GM12891 (cell line): Measurements from ENCODE around the gene SATL1.
"Not testable (repeated sequence)": the region's sequence is repeated elsewhere in the genome, so short reads cannot be mapped to it uniquely, and the experiment has no call there.

ENCODE experiments used
- DNase-seq: peaks from one replicate; pipeline ENCODE4 v3.0.0; 2011; ENCODE audit warnings: low spot score; ENCODE audit not compliant: insufficient read length
- FAIRE-seq: peaks from 2 replicates; lab custom pipeline; 2011; peaks lifted over from hg19 to GRCh38; lab: Jason Lieb, UNC
- PAX5 ChIP-seq: IDR thresholded peaks from 2 replicates; pipeline ENCODE4 v1.6.1; 2011; ENCODE audit warnings: low read length, moderate library complexity, mild to moderate bottlenecking; ENCODE audit not compliant: insufficient read depth, severe bottlenecking
- POLR2A ChIP-seq: IDR thresholded peaks from 2 replicates; pipeline ENCODE4 v1.6.1; 2011; ENCODE audit warnings: low read depth, low read length, control low read depth
- POLR2AphosphoS5 ChIP-seq: IDR thresholded peaks from 2 replicates; pipeline ENCODE4 v1.6.1; 2011; ENCODE audit warnings: low read depth, low read length, control low read depth
- POU2F2 ChIP-seq: IDR thresholded peaks from 2 replicates; pipeline ENCODE4 v1.6.1; 2011; ENCODE audit warnings: low read depth, mild to moderate bottlenecking, control low read depth, low read length, moderate library complexity
- SPI1 ChIP-seq: IDR thresholded peaks from 2 replicates; pipeline ENCODE4 v1.6.1; 2011; ENCODE audit warnings: low read depth, low read length, control low read depth
- TAF1 ChIP-seq: IDR thresholded peaks from 2 replicates; pipeline ENCODE4 v1.6.1; 2011; ENCODE audit warnings: low read depth, low read length, control low read depth

SATL1 gene

DNA sequence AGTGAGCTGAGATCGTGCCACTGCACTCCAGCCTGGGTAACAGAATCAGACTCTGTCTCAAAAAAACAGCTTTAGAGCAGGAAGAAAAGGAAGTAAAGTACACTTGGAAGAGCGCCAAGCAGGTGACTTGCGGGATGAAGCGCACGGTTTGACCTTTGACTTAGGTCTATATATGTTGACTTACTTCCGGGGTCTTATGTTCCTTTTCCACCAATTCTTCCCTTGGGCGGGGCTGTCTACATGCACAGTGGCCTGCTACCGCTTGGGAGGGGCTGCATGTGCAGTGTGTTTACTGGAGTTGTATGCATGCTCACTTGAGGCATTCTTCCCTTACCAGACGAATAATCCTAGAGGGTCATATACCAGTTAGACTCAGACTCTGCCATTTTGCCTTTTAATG is 131.3 kb downstream of the SATL1 start:
- TF ChIP-seq PAX5 (no peak), TAF1 (no peak)
- DNase-seq (no peak), FAIRE-seq (no peak)

DNA sequence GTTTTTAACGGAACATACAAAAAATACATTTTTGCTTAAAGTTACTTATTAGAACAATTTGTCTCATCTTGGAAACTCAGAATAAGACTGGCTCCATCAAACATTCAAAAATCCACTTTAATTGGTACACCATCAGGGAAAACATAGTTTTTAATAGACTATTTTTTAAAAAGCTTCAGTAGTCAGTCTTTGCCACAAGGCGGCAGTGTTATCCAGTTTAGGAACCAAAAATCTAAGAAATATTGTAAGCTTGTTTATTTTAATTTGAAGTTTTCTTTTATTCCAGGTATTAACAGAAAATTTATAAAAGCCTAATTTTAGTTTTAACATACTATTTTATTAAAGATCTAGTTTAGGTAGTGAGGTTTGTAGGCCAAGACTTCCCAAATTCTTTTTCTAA is 132.2 kb downstream of the SATL1 start:
- no peak for TF ChIP-seq SPI1
- no peak for TF ChIP-seq POLR2A
- no peak for TF ChIP-seq TAF1
- TF ChIP-seq POLR2AphosphoS5, result no peak
- TF ChIP-seq PAX5, result no peak
- DNase-seq (no peak), FAIRE-seq (no peak)

DNA sequence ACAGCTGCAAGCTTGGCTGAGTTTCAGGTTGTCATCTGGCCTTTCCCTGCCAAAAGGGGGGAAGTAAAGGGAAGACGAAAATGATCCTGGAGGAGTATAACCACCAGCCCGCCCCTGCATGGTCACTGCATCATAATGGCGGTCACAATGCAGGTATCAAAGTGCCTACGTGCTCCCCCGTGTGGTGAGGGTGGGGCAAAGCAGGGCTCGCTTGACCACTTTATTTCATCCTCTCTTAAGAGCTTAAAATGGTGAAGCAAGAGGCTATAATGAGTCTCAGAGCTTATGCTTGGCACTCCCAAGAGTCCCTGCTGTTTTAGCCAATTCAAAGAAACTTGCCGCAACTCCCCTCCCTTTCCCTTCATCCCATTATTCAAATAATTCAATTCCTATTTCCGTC is 134.3 kb downstream of the SATL1 start:
- DNase-seq, result peak; percentile 2
- no peak for TF ChIP-seq POU2F2
- no peak for TF ChIP-seq POLR2A
- no peak for TF ChIP-seq PAX5
- no peak for TF ChIP-seq TAF1
- TF ChIP-seq POLR2AphosphoS5, result no peak
- TF ChIP-seq SPI1, result no peak
- FAIRE-seq, result peak; percentile 73

DNA sequence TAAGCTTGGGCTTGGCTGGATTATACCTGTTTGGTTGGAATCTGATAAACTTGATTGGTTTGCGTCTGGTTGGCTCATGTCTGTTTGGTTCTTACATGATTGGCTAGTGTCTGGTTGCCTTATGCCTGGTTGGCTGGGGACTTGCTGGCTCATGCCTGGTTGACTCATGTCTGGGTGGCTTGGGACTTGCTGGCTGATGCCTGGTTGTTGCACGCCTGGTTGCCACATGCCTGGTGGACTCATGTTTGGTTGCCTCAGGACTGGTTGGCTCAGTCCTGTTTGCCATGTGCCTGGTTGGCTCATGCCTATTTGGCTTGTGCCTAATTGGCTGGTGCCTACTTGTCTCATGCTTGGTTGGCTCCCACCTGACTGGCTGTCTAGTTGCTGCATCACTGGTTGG is 135.4 kb downstream of the SATL1 start:
- FAIRE-seq (no peak), DNase-seq (no peak)
- TF ChIP-seq PAX5, result no peak
- no peak for TF ChIP-seq POLR2AphosphoS5
- no peak for TF ChIP-seq SPI1
- no peak for TF ChIP-seq POLR2A
- TF ChIP-seq POU2F2, result no peak
- no peak for TF ChIP-seq TAF1

DNA sequence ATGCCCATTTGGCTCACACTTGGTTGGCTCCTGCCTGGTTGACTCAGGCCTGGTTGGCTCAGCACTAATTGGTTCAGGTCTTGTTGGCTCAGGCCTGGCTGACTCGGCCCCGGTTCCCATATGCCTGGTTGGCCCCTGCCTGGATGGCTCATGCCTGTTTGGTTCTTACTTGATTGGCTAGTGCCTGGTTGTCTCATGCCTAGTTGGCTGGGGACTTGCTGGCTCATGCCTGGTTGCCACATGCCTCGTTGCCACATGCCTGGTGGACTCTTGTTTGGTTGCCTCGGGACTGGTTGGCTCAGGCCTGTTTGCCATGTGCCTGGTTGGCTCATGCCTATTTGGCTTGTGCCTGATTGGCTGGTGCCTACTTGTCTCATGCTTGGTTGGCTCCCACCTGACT is 136.2 kb downstream of the SATL1 start:
- no peak for TF ChIP-seq POU2F2
- TF ChIP-seq POLR2A, result no peak
- no peak for TF ChIP-seq TAF1
- no peak for FAIRE-seq
- DNase-seq, result no peak

DNA sequence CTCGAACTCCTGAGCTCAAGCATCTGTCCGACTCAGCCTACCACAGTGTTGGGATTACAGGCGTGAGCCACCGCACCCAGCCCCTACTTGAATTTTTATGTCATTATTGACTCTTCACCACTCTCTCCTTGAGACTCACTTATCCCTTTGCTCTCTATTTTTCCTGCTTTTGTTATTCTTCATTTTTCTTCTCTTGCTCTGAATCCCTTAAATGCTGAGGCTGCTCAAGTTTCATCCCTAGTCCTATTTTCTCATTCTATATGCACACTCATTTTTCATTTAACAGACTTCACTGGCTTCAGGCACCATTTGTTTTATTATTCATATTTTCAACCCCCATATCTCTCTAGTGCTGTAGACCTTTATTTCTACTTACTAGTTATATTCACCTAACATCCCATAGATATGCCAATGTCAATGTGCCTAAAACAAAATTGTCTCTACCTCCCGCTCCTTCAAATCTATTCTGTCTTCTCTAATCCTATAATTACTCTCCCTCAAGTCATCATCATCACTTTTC is 154.2 kb downstream of the SATL1 start:
- TF ChIP-seq PAX5, result no peak
- TF ChIP-seq POLR2A, result no peak
- no peak for TF ChIP-seq SPI1
- TF ChIP-seq TAF1, result no peak
- TF ChIP-seq POLR2AphosphoS5, result no peak
- no peak for TF ChIP-seq POU2F2
- no peak for FAIRE-seq
- no peak for DNase-seq

DNA sequence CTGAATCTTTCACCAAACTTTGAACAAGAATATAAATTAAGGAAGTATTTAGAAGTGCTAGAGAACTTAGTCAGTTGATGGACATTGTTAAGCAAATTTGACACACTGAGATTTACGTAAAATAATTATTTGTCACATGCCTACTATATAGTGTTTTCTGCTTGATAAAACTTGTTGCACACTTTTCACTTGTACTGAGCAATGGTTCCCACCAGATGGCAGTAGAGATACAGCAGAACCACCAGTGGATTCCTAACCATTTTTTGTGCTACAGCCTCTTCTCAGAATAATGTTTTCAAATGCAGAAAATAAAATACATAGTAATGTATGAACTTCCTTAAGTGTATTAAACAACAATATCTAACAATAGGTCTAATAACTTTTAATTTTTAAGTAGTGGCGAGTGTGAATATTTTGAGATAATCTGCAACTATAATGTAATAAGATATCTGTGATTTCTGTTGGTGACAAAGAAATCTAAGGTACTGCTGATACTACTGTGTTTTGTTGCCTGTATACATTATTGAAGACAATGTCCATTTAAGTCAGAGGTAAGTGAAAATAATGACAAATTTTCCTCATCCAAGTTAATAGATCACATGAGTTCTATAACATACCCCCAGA is 158.7 kb downstream of the SATL1 start:
- DNase-seq (peak; percentile 7), FAIRE-seq (peak; percentile 86)
- TF ChIP-seq POLR2A (no peak), POLR2AphosphoS5 (no peak), TAF1 (no peak), POU2F2 (no peak), PAX5 (no peak), SPI1 (no peak)

DNA sequence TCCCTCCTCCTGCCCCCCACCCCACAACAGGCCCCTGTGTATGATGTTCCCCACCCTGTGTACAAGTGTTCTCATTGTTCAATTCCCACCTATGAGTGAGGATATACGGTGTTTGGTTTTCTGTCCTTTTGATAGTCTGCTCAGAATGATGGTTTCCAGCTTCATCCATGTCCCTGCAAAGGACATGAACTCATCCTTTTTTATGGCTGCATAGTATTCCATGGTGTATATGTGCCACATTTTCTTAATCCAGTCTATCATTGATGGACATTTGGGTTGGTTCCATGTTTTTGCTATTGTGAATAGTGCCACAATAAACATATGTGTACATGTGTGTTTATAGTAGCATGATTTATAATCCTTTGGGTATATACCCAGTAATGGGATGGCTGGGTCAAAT is 166.3 kb downstream of the SATL1 start:
- FAIRE-seq, DNase-seq: not testable (repeated sequence)

DNA sequence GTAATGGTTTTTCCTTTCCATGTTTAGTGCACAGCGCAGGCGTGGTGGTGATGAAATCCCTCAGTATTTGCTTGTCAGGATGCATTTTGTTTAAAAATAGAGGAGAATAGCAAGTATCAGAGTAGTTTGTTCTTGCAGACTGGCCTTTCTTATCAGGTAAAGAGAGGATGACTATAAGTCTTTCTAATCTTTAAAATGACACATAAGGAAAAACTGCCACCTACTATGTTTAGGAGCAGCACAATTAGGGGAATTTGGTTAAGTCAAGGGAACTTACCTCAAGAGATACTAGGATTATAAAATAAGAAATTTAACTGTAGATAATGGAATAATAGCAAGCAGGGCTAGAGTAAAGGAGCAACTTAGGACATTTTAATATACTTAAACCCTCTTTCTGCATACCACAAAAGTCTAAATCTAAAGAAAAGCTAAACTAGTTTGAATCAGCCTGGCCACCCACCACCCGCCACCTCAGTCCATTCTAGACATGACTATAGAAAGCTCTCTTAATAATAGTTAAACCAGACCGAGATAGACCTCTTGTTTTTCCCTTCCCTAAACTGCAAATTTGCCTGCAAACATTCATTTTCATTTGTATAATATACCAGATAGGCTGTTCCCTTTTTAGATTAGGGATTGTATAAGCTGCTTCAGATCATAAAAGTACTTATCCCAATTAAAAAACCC is 177.9 kb downstream of the SATL1 start:
- DNase-seq, result no peak
- FAIRE-seq, result no peak

DNA sequence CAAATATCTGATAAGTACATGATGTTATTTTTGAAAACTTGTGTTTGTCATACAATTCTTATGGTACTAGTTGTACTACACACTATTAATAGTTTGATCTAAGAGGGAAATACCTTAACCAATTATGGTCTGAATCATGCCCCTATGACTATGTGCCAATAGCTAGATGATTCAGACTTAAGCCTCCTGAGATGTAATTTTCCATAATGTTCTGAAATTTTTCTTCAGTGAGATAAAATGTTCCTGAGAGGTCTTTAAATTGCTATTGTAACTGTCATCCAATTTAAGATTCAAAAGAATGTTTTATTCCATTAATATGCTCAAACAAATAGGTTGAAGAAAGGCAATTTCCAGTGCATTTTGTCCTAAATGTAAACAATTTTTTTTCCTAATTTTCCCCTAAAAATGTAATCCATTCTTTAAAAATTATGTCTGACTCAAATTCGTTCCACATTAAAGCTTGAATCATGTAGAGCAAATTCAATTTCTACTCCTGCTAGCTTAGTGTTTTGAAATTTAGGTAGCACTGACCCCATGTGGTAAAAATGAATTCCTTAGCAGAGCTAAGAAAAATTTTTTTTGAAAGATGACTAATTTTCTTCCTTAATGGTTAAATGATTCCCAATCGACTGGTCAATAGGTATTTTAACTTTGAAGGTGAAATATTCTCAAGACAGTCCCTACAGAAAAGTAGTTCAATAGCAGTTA is 190.8 kb downstream of the SATL1 start:
- no peak for DNase-seq

More for the DNA sequence above, 177.9 kb downstream of the SATL1 start:
- TF ChIP-seq POLR2A (no peak), POLR2AphosphoS5 (no peak), PAX5 (no peak), TAF1 (no peak), SPI1 (no peak), POU2F2 (no peak)

More for the DNA sequence above, 190.8 kb downstream of the SATL1 start:
- TF ChIP-seq SPI1, result no peak
- no peak for TF ChIP-seq TAF1
- no peak for TF ChIP-seq POU2F2
- TF ChIP-seq POLR2AphosphoS5, result no peak
- TF ChIP-seq POLR2A, result no peak
- no peak for TF ChIP-seq PAX5
- FAIRE-seq, result no peak
